Activated CD4-positive, alpha-beta T cell treated with anti-CD3 and anti-CD28 coated beads, Interleukin-2, Interleukin-4, amounts not matched to agents 100 ng/mL and 50 ng/mL, durations not matched to agents 16 hours and 8 hours (primary cell): Measurements from ENCODE around the gene TFR2.

Source experiments
- DNase-seq: peaks from one replicate; pipeline ENCODE4 v3.0.0-alpha.2; 2020; ENCODE audit warnings: low spot score

TFR2 gene

GRCh38 chr7:100586266-100587025 is 54.9 kb downstream of the TFR2 start, which contains the start of gene FBXO24:
Gene FBXO24 (plus strand): TSS chr7:100586328. CDS start chr7:100586626, 298 bp downstream.
- DNase-seq = peak; percentile 100

- no peak for DNase-seq
Observed at GRCh38 chr7:100585511-100586265, 55.7 kb downstream of the TFR2 start, which contains the start of gene LRCH4. Gene LRCH4 (minus strand): TSS chr7:100586129. CDS start chr7:100586100, 29 bp downstream.

- no peak for DNase-seq
Observed at GRCh38 chr7:100584683-100585510, 56.5 kb downstream of the TFR2 start.

GRCh38 chr7:100584054-100584682 is 57.2 kb downstream of the TFR2 start:
- no peak for DNase-seq

- DNase-seq = peak; percentile 83
Observed at GRCh38 chr7:100583132-100584053, 58.0 kb downstream of the TFR2 start.

- DNase-seq = no peak
Observed at GRCh38 chr7:100582650-100583049, 58.7 kb downstream of the TFR2 start.

- no peak for DNase-seq
Observed at GRCh38 chr7:100582041-100582579, 59.2 kb downstream of the TFR2 start.

- no peak for DNase-seq
Observed at GRCh38 chr7:100580466-100581283, 60.7 kb downstream of the TFR2 start.

GRCh38 chr7:100578246-100579183 is 62.8 kb downstream of the TFR2 start:
- DNase-seq = no peak

GRCh38 chr7:100577507-100577906 is 63.8 kb downstream of the TFR2 start:
- no peak for DNase-seq

- no peak for DNase-seq
Observed at GRCh38 chr7:100577103-100577502, 64.2 kb downstream of the TFR2 start.

GRCh38 chr7:100576384-100576993 is 64.9 kb downstream of the TFR2 start:
- DNase-seq = no peak

- DNase-seq = no peak
Observed at GRCh38 chr7:100575746-100576383, 65.5 kb downstream of the TFR2 start.

- no peak for DNase-seq
Observed at GRCh38 chr7:100575206-100575631, 66.1 kb downstream of the TFR2 start.

- DNase-seq = no peak
Observed at GRCh38 chr7:100574362-100575205, 66.8 kb downstream of the TFR2 start.

- no peak for DNase-seq
Observed at GRCh38 chr7:100573691-100574361, 67.5 kb downstream of the TFR2 start, which contains the start of gene SAP25. Gene SAP25 (minus strand): TSS chr7:100573900. CDS start chr7:100573742, 158 bp downstream.
